GM23338 (cell line): ENCODE results near the gene OR2M2. TPM values are rescaled to one million over a fixed set of nuclear protein-coding genes. Genes with fewer than 3 reads are reported as not detected.

Experiments used
- ATAC-seq: fragments of 200-7000 bp; cut with Tn5 transposase; 3 replicates; pipeline ENCODE4 v1.9.1; 2020
- DNase-seq: peaks from one replicate; pipeline ENCODE4 v3.0.0-alpha.2; 2015; ENCODE audit warnings: low spot score
- H2AFZ ChIP-seq: fragments of 200-600 bp; sonication (generic); 2 replicates; pipeline ENCODE4 v1.8.0; 2016; ENCODE audit warnings: antibody characterized with exemption, mild to moderate bottlenecking, moderate library complexity
- H3F3A ChIP-seq: fragments of 200-600 bp; sonication (generic); replicated peaks from 2 replicates; pipeline ENCODE4 v1.8.0; 2017; ENCODE audit warnings: antibody characterized with exemption, mixed run types, low read depth
- H3K27ac ChIP-seq: fragments of 200-600 bp; sonication (generic); 2 replicates; pipeline ENCODE4 v1.6.1; 2016; ENCODE audit warnings: low read depth
- H3K27me3 ChIP-seq: fragments of 200-600 bp; sonication (generic); 2 replicates; pipeline ENCODE4 v1.8.0; 2016; ENCODE audit warnings: mild to moderate bottlenecking, mixed run types, moderate library complexity; ENCODE audit not compliant: insufficient read depth
- H3K36me3 ChIP-seq: fragments of 200-600 bp; sonication (generic); 2 replicates; pipeline ENCODE4 v1.8.0; 2016; ENCODE audit warnings: mild to moderate bottlenecking; ENCODE audit not compliant: insufficient read depth
- H3K4me1 ChIP-seq: fragments of 200-600 bp; sonication (generic); 2 replicates; pipeline ENCODE4 v1.8.0; 2016; ENCODE audit warnings: mild to moderate bottlenecking, moderate library complexity; ENCODE audit not compliant: insufficient read depth
- H3K4me2 ChIP-seq: fragments of 200-600 bp; sonication (generic); 2 replicates; pipeline ENCODE4 v1.7.1; 2017; ENCODE audit warnings: mixed run types
- H3K4me3 ChIP-seq: fragments of 200-600 bp; sonication (generic); 2 replicates; pipeline ENCODE4 v1.6.1; 2016; ENCODE audit warnings: mixed run types
- H3K79me2 ChIP-seq: fragments of 200-600 bp; sonication (generic); replicated peaks from 2 replicates; pipeline ENCODE4 v1.8.0; 2017; ENCODE audit warnings: mild to moderate bottlenecking; ENCODE audit not compliant: insufficient read depth
- H3K9me2 ChIP-seq: fragments of 200-600 bp; sonication (generic); 2 replicates; pipeline ENCODE4 v1.8.0; 2017; ENCODE audit not compliant: insufficient read depth
- H4K20me1 ChIP-seq: fragments of 200-600 bp; sonication (generic); replicated peaks from 2 replicates; pipeline ENCODE4 v1.8.0; 2017; ENCODE audit warnings: mild to moderate bottlenecking; ENCODE audit not compliant: insufficient read depth
- H3K27ac Mint-ChIP-seq: 2 replicates; pipeline ENCODE4 v1.8.0; 2020; ENCODE audit warnings: inconsistent platforms, mild to moderate bottlenecking, moderate library complexity, mixed read lengths
- H3K27me3 Mint-ChIP-seq: 3 replicates; pipeline ENCODE4 v1.8.0; 2022; ENCODE audit warnings: low read depth, mild to moderate bottlenecking, moderate library complexity, mixed read lengths, inconsistent platforms; ENCODE audit not compliant: insufficient read depth, poor library complexity
- H3K36me3 Mint-ChIP-seq: 3 replicates; pipeline ENCODE4 v1.8.0; 2021; ENCODE audit warnings: low read depth, mild to moderate bottlenecking, inconsistent platforms, moderate library complexity, mixed read lengths
- H3K4me1 Mint-ChIP-seq: 3 replicates; pipeline ENCODE4 v1.8.0; 2020; ENCODE audit warnings: mild to moderate bottlenecking, inconsistent platforms, mixed read lengths
- H3K4me3 Mint-ChIP-seq: 3 replicates; pipeline ENCODE4 v1.8.0; 2021; ENCODE audit warnings: moderate library complexity, mild to moderate bottlenecking, inconsistent platforms, mixed read lengths
- H3K9me3 Mint-ChIP-seq: 3 replicates; pipeline ENCODE4 v1.8.0; 2020; ENCODE audit warnings: moderate library complexity, mild to moderate bottlenecking, inconsistent platforms, mixed read lengths
- CREB1 ChIP-seq: fragments of 250-450 bp; sonication (Bioruptor Pico); IDR thresholded peaks from 2 replicates; pipeline ENCODE4 v1.5.0; 2020; ENCODE audit warnings: low read depth, mild to moderate bottlenecking, moderate library complexity
- ETS1 ChIP-seq: IDR thresholded peaks from 2 replicates; pipeline ENCODE4 v1.6.1; 2016; ENCODE audit warnings: antibody characterized with exemption
- EZH2 ChIP-seq: fragments of 200-600 bp; sonication (generic); IDR thresholded peaks from one replicate; pipeline ENCODE4 v1.8.0; 2017; ENCODE audit warnings: antibody characterized with exemption, mild to moderate bottlenecking, low read depth; ENCODE audit not compliant: unreplicated experiment
- EZH2phosphoT487 ChIP-seq: fragments of 200-600 bp; sonication (generic); IDR thresholded peaks from one replicate; pipeline ENCODE4 v1.8.1; 2018; ENCODE audit warnings: antibody characterized with exemption; ENCODE audit not compliant: unreplicated experiment
- JUNB ChIP-seq: IDR thresholded peaks from one replicate; pipeline ENCODE4 v1.6.1; 2016; ENCODE audit warnings: antibody characterized with exemption; ENCODE audit not compliant: unreplicated experiment
- NANOG ChIP-seq: IDR thresholded peaks from 2 replicates; pipeline ENCODE4 v1.6.1; 2016; ENCODE audit warnings: antibody characterized with exemption, borderline replicate concordance
- POLR2AphosphoS5 ChIP-seq: IDR thresholded peaks from 2 replicates; pipeline ENCODE4 v1.6.1; 2016; ENCODE audit warnings: antibody characterized with exemption, low read depth
- REST ChIP-seq: IDR thresholded peaks from one replicate; pipeline ENCODE4 v1.6.1; 2018; ENCODE audit warnings: antibody characterized with exemption; ENCODE audit not compliant: unreplicated experiment
- STAT1 ChIP-seq: IDR thresholded peaks from one replicate; pipeline ENCODE4 v1.6.1; 2016; ENCODE audit warnings: antibody characterized with exemption; ENCODE audit not compliant: unreplicated experiment
- ZNF114 ChIP-seq: fragments of 250-450 bp; sonication (Bioruptor Pico); IDR thresholded peaks from 2 replicates; pipeline ENCODE4 v1.5.0; 2020; ENCODE audit warnings: mild to moderate bottlenecking, moderate library complexity
- ZNF331 ChIP-seq: fragments of 250-450 bp; sonication (Bioruptor Pico); IDR thresholded peaks from 2 replicates; pipeline ENCODE4 v1.5.0; 2020; ENCODE audit warnings: low read depth, mild to moderate bottlenecking, moderate library complexity
- ZNF462 ChIP-seq: fragments of 250-450 bp; sonication (Bioruptor Pico); IDR thresholded peaks from 2 replicates; pipeline ENCODE4 v1.5.0; 2020; ENCODE audit warnings: mild to moderate bottlenecking, moderate library complexity
- polyA plus RNA-seq: library from polyadenylated mRNA; unstranded; fragments of >200 nt; fragmentation: Nextera tagmentation; extraction: Ambion mirVana; gene quantifications from 2 replicates; pipeline ENCODE4 v1.2.1, GENCODE V29; 2016
- total RNA-seq: library from RNA; depleted of rRNA; stranded (reverse); fragments of >200 nt; shearing (Covaris generic); gene quantifications from 2 replicates; pipeline ENCODE4 v1.2.3, GENCODE V29; 2014
- TF ChIP-seq, protein P1 (sequence below), 2 experiments: fragments of 200-600 bp in 1 of 2; sonication (generic) in 1 of 2; conservative IDR thresholded peaks; 2 replicates each; pipeline versions ENCODE4 v1.5.1 to v1.6.1; 2016 to 2017; ENCODE audit warnings: antibody characterized with exemption in 2 of 2, low read depth in 2 of 2, mild to moderate bottlenecking in 2 of 2, moderate library complexity in 1 of 2

The OR2M2 gene
- total and polyA plus RNA-seq, 2 experiments from 2014 or later: not detected

DNA sequence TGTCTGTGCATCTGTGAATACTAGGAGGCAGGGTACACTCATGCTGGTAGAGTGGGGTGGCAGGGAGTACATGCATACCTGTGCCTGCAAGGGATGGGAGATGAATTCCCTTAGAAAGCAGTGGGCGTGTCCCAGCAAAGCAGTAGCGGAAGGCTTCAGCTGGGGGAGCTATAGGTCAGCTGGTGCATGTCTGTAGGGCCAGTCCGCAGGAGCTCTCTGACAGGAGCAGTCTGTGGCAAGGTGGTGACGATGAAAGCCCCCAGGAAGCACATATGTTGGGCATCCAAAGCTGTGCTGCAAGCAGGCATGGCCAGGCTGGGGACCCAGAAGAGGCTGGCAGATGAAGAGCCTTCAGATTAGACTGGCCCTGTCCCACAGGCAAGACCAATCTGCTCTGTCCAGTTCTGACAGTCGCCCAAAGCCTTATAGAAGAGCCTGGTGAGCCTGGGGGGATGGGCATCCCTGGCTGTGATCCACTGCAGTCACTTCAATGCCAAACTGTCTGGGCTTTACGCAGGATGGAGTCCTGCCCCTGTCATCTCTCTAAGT is 54.8 kb downstream of the OR2M2 start:
- H3K27me3 Mint-ChIP-seq: peaks cover 2% of the 10 kb centered on the region
- Histone ChIP-seq H3K27me3 (no peaks in the 10 kb centered on the region), H3K36me3 (no peaks in the 10 kb centered on the region; the same call in 1 of the 2 replicates), H3F3A (no peaks in the 10 kb centered on the region), H4K20me1 (no peaks in the 10 kb centered on the region), H2AFZ (no peak overlapping the region), H3K4me3 (no peak overlapping the region), H3K4me1 (no peaks in the 10 kb centered on the region), H3K4me2 (no peak overlapping the region), H3K79me2 (no peaks in the 10 kb centered on the region), H3K9me2 (no peaks in the 10 kb centered on the region), H3K27ac (no peak overlapping the region)
- DNase-seq (no peak), ATAC-seq (no peak)
- H3K4me1 Mint-ChIP-seq: no peaks in the 10 kb centered on the region
- H3K9me3 Mint-ChIP-seq: peaks cover 94% of the 10 kb centered on the region
- no peak overlapping the region for H3K4me3 Mint-ChIP-seq
- TF ChIP-seq EZH2phosphoT487: no peak
- no peak for TF ChIP-seq ZNF114 (CRISPR knock-in tag)
- no peak for TF ChIP-seq NANOG
- TF ChIP-seq EZH2: no peak
- no peak for TF ChIP-seq JUNB
- TF ChIP-seq ETS1: no peak
- no peak for TF ChIP-seq CREB1 (CRISPR knock-in tag)
- TF ChIP-seq POLR2AphosphoS5: no peak
- TF ChIP-seq, protein P1, sequence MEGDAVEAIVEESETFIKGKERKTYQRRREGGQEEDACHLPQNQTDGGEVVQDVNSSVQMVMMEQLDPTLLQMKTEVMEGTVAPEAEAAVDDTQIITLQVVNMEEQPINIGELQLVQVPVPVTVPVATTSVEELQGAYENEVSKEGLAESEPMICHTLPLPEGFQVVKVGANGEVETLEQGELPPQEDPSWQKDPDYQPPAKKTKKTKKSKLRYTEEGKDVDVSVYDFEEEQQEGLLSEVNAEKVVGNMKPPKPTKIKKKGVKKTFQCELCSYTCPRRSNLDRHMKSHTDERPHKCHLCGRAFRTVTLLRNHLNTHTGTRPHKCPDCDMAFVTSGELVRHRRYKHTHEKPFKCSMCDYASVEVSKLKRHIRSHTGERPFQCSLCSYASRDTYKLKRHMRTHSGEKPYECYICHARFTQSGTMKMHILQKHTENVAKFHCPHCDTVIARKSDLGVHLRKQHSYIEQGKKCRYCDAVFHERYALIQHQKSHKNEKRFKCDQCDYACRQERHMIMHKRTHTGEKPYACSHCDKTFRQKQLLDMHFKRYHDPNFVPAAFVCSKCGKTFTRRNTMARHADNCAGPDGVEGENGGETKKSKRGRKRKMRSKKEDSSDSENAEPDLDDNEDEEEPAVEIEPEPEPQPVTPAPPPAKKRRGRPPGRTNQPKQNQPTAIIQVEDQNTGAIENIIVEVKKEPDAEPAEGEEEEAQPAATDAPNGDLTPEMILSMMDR (conservative IDR thresholded peaks at IDR 0.05; ENCODE audit: low read depth in 2 of 2): no peak
- TF ChIP-seq ZNF331 (CRISPR knock-in tag): no peak
- no peak for TF ChIP-seq ZNF462
- no peak for TF ChIP-seq REST
- no peak for TF ChIP-seq STAT1
- H3K36me3 Mint-ChIP-seq: peaks cover 17% of the 10 kb centered on the region
- H3K27ac Mint-ChIP-seq: no peak overlapping the region
